ENCODE measurements around the gene NACA2. TPM values are rescaled to one million over a fixed set of nuclear protein-coding genes. Genes with fewer than 3 reads are reported as not detected.
"Not testable (repeated sequence)": the region's sequence is repeated elsewhere in the genome, so short reads cannot be mapped to it uniquely, and the experiment has no call there.

Gene NACA2
- polyA plus RNA-seq, 1 donor = 1.0 TPM

DNA sequence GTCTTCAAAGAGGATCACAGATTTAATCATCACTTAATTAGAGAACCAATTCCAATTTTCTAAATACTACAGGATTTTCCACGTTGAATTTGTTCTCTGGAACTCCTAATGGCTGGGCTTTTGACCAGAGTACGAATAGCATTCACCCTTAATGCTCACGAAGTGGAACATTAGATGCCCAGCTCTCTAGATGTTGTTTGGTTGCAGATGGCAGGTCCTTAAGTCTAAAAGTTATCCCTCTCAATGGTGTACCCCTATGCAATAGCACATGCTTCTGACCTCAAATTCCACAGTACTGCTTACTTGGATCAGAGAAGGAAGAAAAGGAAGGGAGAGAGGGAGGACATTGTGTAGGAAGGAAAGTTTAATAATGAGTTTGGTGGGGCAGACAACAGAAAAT lies 8.6 kb upstream of the NACA2 start:
- no peak for DNase-seq (ENCODE audit: low read depth)

DNA sequence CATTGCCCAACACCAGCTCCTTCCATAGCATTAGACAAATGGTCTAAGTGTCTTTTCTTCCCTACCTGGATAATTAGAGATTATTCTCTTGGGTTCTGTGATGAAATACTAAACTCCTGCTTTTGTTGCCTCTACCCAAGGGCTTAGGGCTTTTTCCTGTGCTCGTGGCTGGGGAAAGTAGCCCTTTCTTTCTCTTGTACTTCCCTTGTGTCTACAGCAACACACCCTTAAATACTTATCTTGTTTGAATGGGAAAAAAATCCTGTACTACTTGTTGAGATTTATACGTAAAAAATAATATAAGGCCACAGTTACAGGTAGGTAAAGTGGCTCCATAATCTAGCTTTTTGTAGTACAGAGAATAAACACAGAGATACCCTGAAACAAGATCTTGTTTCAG lies 7.0 kb upstream of the NACA2 start:
- no peak for DNase-seq (ENCODE audit: low read depth)

DNA sequence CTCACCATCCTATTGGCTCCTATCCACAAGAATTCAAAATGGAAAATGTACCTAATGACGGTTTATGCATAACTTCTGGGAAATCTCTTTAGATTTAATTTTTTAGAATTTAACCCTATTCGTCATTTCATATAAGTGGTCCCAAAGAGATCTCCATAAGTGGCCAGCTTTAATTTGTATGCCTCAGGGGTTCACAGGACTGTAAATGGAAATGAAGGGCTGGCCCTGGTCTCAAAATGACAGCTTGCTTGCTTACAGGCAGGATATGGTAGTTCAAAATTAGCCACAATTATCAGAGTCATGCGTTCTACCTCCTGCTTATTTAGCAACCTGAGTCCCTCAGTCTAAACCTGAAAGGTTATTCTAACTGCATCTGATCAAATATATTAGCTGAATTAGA lies 6.6 kb upstream of the NACA2 start:
- no peak for DNase-seq (ENCODE audit: low read depth)

DNA sequence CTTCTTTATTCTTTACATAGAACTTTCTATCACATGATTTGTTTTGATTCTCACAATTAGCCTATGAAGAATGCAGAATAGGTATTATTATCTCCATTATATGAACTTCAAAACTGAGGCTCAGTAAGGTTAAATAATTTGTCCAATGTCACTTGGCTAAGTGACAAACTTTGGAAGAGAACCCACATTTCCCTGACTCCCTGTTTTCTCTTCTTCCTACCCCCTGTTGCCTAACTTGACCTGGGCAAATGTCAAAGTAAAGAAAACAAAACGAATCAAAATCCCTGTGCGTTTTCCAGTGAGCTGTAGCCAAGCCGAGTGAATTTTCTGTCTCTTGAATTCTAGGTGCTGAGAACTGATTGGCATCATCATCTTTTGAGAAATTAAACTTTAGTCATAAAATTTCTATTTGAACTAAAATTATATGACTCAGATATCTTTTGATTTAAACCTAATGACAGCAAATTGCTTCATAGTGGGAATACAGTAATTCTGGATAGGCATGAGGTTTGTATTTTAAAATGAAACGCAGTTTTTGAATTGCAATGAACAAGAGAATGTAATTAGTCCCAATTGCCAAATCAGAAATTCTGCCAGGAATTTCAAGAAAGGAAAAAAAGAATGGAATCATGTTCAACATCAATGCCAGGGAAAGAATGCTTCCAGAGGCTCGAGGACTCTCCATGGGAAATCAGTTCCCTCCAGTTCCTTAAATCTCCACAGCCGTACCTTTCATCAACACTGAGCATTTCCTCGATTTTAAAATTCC lies 4.6 kb upstream of the NACA2 start:
- no peak for DNase-seq (ENCODE audit: low read depth)

DNA sequence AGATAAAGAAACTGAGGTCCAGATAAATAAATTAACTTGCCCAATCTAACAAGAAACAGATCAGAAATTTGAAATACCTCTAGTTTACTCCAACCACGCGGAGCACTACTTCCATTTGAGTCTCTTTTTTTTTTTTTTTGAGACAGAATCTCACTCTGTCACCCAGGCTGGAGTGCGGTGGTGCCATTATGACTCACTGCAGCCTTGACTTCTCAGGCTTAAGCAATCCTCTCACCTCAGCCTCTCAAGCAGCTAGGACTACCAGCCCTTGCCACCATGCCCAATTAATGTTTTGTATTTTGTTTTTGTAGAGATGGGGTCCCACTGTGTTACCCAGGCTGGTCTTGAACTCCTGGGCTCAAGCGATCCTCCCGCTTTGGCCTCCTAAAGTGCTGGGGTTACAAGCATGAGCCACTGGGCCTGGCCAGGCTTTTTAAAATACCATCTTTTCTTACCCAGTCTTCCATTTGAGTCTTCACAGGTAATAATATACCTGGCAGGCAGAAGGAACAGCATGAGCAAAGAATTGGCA lies 3.3 kb upstream of the NACA2 start:
- no peak for DNase-seq (ENCODE audit: low read depth)

DNA sequence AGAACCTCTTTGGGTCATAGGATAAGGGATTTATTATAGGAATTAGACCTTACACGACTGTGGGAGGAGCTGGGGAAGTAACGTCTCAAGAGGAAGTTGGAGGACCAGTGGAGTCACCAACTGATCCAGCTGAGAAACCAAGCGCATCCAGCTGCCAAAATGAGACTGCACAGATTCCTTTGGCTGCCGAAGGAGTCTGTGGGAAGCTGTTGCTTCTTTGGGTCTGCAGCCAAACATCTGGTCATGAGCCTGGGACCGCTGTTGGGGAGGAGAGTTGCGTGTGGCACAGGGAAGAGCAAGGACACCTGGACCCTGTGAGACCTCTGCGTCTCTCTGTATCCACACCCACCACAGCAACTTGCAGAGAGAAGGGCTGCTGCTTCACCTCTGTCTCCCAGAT lies 2.4 kb upstream of the NACA2 start:
- DNase-seq (ENCODE audit: low read depth) = no peak

DNA sequence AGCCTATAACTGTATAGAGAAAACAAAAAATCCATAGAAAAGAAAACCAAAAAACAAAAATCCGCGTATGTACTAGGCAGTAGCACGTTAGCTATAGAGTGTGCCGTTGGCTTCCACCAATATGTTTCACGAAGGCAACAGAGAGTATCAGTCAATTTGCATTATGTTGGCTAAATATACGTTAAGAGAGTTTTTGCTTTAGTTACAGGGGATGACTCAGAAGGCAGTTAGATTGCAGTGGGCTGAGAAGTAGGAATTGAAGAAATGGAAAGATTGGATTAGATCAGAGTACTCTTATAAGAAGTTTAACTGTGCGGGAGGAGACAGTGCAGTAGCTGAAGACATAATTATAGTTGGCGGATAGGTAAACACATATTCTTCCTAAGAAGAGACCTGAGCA lies 911 bp upstream of the NACA2 start:
- no peak for DNase-seq (ENCODE audit: low read depth)

DNA sequence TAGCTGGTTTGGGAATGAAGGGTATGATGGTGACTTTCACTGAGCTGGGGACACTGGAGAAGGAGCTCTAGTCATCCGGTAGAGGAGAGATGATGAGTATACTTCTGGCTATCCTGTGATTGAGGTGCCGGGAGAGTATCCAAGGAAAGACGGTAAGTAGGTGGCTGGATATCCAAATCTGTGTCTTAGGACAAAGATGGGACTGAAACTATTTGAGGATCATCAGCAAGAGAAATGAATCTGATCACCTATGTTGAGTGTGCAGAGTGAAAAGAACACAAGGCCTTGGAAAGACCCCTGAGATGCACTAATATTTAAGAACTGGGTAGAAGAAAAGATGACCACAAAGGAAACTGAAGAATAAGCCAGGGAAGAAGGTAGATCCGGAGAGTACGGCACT lies 1.0 kb downstream of the NACA2 start:
- DNase-seq (ENCODE audit: low read depth) = no peak

DNA sequence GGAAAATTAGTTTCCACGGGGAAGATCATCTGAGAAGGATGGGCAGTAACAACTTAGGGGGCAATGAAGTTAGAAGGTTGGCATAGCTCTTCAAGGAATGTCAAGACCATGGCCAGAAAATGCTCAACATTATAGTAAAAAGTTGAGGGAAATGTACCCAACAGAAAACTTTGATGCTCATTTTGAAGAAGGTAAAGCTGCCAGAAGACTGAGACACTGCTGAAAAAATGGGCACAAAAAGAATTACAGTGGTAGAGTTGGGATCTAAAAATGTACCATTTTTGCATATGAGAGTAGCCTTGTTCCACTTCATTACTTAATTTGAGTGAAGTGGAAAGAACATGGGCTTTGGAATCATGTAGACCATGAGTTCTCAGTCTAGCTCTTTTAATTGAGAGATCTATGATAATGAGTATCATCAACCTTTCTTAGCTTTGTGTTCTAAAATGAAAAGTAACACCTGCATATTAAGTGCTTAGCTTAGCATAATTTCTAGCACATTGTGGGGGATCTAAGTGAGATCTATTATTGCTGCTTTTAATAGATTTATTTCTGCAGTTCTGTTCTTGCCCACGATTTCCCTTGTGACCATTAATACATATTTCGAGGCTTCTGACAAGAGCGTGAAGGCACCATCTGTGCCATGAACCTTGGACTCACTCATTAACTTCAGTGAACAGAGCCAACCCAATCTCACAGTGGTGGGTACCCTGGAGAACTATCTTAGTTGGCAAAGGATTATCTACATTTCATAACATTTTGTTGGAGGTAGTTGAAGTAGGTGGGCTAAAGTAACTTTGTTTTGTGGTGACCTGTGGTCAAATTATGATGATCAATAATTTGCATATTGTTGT lies 3.0 kb downstream of the NACA2 start:
- no peak for DNase-seq (ENCODE audit: low read depth)

DNA sequence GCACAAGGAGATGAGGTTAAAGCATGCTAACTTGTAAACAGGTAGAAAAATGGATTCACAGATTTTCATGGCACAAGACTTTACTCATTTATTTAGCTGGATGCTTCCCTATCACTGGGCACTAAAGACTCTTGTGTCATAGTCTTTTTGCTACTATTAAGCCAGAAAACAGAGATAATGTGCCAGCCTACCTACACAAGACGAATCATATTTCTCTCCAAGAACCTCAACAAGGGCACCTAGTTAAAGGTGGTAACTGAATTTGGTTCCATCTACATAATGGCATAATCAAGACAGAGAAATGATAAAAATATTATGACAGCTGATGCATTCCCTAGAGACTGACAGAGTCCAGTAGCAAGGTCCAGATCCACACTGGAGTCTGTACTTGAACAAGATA lies 3.8 kb downstream of the NACA2 start:
- no peak for DNase-seq (ENCODE audit: low read depth)

DNA sequence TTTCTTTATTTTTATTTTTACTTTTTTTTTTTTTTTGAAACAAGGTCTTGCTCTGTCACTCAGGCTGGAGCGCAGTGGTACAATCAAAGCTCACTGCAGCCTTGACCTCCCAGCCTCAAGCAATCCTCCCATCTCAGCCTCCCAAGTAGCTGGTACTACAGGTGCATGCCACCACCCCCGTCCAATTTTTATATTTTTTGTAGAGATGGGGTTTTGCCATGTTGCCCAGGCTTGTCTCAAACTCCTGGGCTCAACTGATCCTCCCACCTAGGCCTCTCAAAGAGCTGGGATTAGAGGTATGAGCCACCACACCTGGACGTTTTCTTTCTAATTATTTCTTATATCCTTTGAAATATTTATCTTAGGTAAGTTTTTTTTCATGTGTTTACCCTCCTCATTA lies 4.4 kb downstream of the NACA2 start:
- not testable (repeated sequence) for DNase-seq (ENCODE audit: low read depth)

DNA sequence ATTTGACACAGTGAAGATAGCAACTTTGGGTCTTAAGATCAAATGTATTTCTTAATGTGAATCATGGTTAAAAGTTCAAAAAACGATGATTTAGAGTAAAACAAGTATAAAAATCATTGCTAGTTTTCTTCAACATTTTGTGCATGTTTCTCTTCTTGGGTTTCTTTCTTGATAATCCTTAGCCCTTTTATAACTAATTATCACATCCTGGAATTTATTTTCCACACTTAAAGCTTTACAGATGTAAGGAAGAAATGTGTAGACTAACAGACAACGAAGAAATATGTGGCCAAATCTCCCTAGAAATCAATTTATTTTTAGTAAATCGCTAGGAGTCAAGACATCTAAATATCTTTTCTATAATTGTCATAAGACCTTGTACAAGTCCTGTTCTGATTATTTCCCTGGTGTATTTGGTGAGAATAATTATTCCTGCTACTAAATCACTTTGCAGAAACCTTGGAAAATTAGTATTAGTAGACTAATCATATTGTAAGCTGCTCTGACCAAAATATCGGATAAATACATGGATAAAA lies 4.9 kb downstream of the NACA2 start:
- no peak for DNase-seq (ENCODE audit: low read depth)

DNA sequence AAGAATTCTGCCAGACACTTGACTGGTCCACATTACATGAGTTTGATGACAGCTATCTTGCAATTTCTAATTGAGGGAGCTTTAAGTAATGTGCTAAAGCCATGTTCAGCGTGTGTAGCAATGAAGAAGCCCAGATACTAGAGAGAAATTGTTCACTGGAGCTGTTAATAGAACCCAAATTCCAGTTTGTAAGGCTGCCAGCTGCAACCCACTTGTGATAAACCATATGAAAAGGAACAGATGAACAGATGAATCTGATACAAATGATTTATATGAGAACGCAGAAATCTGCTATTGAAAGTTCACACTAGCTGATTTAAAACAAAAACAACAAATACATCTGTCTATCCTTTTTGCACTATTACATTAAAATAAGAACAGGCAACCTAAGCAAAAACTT lies 6.2 kb downstream of the NACA2 start:
- no peak for DNase-seq (ENCODE audit: low read depth)

DNA sequence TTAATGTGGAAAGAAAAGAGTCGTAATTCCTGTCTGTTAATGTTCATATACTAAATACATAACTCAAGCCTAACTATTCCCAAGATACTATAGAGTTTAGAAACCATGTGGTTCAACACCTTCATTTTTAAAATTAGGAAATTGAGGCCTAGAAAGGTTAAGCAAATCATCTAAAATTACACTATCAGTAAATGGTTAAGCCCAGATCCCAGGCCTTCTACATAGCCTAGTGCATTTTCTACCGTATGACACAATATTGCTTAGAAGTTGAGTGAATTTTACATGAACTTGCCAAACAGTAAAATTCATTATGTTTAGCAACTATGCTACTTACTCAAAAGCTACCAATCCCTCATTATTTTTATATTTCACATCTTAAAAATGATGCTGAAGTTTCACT lies 6.8 kb downstream of the NACA2 start:
- DNase-seq (ENCODE audit: low read depth) = no peak

DNA sequence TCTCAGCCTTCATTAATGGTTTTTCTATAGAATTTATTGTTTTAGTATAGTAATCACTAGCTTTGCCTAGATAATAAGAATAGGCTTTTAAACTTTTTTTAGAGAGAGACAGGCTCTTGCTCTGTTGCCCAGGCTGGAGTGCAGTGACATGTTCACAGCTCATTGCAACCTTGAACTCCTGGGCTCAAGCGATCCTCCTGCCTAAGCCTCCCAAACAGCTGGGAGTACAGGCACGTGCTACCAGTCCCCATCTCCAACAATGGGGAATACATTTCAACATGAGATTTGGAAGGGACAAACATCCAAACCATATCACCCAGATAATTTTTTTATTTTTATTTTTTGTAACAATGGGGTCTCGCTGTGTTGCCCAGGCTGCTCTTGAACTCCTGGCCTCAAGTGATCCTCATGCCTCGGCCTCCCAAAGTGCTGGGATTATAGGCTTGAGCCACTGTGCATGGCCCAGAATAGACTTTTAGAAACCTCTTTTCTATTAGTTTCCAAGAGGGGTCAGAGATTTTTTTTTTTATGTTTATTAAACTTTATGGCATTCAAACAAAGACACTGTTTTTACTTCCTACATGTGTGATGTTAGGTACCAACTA lies 7.3 kb downstream of the NACA2 start:
- no peak for DNase-seq (ENCODE audit: low read depth)

DNA sequence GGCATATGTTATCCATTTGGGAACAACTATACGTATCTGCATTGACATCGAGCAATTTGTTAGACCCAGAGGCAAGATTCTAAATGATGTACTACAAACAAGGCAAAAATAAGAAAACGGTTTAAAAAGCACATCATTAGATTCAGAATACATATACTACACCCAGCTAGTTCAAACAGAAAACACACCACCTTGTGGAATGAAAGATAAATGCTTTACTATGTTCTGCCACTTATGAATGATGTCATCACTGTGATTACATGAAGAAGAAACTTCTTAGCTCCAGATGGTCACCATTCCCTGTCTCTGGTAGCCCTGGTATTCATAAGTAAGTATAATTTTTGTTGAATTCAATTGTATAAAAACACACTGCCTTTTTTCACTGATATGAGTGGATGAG lies 7.8 kb downstream of the NACA2 start:
- DNase-seq (ENCODE audit: low read depth) = no peak

DNA sequence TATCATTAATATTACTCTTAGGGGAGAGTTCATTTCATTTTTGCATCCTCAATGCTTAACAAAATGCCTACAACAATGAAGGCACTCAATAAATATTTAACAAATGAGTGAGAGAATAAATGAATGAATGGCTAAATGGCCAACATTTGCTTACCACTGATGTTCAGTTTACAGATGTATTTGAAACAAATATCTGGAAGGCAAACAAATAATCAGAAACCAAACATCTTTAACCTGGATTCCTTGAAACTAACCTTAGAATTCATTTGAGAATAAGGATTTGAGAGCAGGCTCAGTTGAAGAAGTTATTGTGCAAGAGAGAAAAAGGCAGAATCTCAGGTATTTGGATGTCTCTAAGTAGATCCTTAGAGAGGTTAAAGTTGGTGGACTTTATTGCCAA lies 8.4 kb downstream of the NACA2 start:
- DNase-seq (ENCODE audit: low read depth) = no peak

DNA sequence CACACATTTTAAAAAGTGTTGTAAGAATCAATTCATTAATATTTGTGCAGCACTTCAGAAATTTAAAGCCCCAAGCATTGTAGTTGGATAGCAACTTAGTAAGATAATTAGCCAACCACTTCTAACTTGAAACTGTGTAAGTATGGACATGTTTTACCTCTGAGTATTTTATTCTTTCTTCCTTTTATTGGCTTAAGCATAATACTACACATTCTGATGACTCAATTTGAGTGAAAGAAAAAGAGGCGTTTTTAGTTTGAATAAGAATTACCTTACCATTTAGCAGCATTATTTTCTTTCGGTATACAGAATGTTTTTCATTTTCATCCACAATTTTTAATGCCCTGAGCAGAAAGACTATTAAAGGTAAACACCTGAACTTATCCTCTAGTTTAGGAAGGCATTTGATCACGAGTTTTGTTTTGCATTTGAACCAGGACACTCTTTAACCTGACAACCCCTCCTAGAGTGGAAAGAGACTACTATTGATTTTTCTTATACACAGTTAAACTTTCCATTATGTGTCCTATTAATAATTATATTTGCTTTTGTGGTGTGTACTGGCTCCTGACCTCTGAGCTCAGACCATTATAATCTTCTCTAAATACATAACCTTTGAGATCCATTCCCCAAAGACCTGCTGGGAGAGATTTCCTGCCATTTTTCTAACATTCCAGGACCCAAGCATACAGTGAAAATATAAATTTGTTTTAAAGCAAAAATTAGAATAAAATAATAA lies 9.2 kb downstream of the NACA2 start:
- no peak for DNase-seq (ENCODE audit: low read depth)

DNA sequence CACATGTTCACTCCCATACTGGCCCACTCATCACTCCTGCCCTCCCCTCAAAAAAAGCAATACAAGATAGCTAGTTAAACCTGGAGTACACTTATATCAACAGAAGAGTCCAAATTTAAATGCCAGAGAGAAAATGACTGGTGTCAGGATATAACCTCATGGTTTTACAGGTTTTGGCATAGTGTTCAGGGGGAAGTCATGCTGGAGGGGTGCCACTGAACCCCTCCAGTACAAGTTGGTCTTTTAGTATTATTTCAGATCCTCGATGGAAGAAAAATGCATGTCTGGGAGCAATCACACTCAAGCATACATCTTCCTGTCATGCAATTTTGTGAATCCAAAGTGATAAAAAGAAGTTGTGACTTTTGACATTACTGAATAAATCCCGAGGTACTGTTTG lies 10.5 kb downstream of the NACA2 start:
- DNase-seq (ENCODE audit: low read depth) = no peak

DNA sequence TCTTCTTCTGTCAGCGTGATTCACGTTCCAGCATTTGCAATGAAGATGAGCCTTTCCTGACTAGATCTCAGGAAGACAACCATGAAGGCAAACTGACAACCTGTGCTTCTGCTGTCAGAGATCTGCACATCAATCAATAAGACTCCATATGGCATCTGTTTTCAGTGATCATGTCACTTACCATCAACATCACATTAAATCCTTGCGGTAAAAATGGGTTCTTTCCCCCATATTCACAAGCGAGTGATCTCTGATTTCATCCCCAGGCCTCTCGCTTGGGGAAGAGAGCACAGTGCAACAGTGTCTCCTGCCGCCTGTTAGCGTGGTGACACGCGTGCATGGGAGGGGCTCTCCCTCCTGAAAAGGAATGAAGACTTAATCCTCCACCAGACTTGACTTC lies 11.1 kb downstream of the NACA2 start:
- no peak for DNase-seq (ENCODE audit: low read depth)

DNA sequence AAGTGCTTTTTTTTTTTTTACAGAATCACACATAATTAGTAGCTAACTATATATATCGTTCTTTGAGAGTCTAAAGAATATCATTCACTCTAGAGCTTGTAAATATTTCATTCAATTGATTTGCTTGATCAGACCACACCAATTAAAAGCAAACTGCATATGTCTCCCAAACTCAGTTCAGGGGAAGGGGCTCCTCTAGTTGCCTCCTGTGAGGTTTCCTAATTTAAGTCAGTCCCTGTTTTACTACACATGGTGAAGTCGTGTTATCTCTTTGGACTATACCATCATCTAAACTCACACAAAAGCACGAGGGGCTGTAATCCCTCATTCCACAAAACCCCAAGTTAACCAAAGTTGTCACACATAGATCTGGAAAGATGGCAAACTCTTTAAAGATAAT lies 11.7 kb downstream of the NACA2 start:
- DNase-seq (ENCODE audit: low read depth) = no peak

DNA sequence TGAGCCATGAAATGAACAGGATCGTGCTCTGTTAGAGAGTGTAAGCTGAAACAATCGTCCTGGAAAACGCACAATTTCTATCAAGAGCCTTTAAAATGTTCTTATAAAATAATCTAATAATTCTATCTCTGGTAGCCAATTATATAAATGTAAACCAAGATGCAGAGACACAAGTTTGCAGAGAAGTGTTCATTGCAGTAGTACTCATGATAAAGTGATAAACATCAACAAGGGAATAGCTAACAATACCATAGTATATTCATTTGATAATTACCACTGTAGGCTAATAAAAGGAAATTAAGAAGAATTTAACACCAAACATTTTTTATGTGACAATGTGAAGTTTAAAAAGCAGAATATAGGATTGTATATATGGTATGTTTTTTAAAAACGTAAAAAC lies 12.4 kb downstream of the NACA2 start:
- DNase-seq (ENCODE audit: low read depth) = no peak

Measured in forelimb muscle (tissue), 1 donor.